NCI-H345 (cell line): ENCODE results near the gene MCOLN1.

Experiments
- DNase-seq: peaks from one replicate; lab custom pipeline; 2025; lab: John Stamatoyannopoulos, UW

MCOLN1 gene

DNA sequence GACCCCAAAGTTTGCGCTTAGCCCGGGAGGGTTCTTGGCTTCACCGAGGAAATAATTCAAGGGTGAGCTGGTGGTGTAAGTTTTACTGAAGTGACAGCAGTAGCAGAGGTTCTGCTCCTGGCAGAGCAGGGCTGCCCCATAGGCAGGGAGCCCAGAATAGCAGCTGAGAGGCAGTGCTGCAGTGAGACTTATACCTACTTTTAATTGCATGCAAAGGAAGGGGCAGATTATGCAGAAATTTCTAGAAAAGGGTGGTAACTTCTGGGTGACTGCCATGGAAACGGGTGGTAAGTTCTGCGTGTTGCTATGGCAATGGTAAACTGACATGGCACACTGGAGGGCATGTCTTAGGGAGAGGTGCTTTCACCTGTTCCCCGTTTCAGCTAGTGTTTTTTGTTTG is 55.7 kb downstream of the MCOLN1 start:
- no peak for DNase-seq

DNA sequence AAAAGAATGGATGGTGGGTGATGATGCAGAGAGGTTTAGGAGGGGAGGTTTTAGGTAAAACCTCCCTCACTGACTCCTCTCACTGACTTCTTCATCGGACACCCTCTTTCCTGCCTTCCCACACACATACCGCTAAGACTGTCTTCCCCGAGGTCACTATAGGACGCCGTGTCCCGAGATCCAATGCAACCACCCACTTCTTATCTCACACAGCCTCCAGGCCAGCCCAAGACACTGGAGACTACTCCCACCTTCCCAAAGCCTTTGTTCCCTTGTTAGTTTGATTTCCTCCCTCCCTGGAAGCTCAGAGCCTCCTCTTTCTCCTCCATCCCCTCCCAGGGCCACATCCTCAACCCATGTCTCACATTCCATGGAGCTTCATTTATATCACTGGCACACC is 56.8 kb downstream of the MCOLN1 start:
- no peak for DNase-seq

DNA sequence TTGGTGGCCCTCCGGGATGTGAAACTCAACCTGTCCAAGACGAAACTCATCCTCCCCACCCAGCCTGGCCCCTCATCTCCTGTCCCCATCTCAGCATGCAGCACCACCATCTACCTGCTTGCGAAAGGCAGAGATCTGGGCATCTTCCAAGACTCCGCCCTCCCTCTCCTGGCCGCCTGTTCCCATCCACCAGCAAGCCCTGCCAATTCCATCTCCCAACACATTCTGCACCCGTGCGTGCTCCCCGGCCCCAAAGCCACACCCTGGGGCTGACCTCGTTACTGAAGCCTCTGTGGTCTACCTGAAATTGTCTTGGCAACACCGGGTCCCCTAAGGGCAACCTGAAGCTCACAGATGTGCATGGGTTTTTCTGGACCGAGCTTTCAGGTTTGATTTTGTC is 60.0 kb downstream of the MCOLN1 start:
- no peak for DNase-seq
